Activated T-cell treated with anti-CD3 and anti-CD28 coated beads, Interleukin-2, amount 50 U/mL, for 72 hours (primary cell): ENCODE data around the gene ANO1. TPM values are rescaled to one million over a fixed set of nuclear protein-coding genes. Genes with fewer than 3 reads are reported as not detected.

Source experiments
- ATAC-seq, 2 donors: fragments of 150-1000 bp; cut with Tn5 transposase; replicated peaks in 1 of 2; 2 replicates each; pipeline ENCODE4 v1.10.0; 2021; ENCODE audit warnings: moderate library complexity in 2 of 2, mild to moderate bottlenecking in 1 of 2
- DNase-seq, 2 donors: peaks; one replicate each; pipeline ENCODE4 v3.0.0; 2021 to 2022; ENCODE audit warnings: mixed read lengths in 1 of 2
- H3K27ac Mint-ChIP-seq: one replicate; pipeline ENCODE4 v1.8.0; 2022; ENCODE audit warnings: mild to moderate bottlenecking, moderate library complexity, mixed read lengths
- H3K27me3 Mint-ChIP-seq: one replicate; pipeline ENCODE4 v1.8.0; 2022; ENCODE audit warnings: low read depth, mixed read lengths
- H3K36me3 Mint-ChIP-seq, 2 donors: one replicate each; pipeline ENCODE4 v1.8.0; 2022; ENCODE audit warnings: mixed read lengths in 2 of 2, mild to moderate bottlenecking in 1 of 2; ENCODE audit not compliant: insufficient read depth in 2 of 2
- H3K4me1 Mint-ChIP-seq: one replicate; pipeline ENCODE4 v1.8.0; 2022; ENCODE audit warnings: low read depth, mixed read lengths
- H3K4me3 Mint-ChIP-seq, 2 donors: one replicate each; pipeline ENCODE4 v1.8.0; 2022; ENCODE audit warnings: mild to moderate bottlenecking in 2 of 2, mixed read lengths in 2 of 2, moderate library complexity in 2 of 2
- H3K9me3 Mint-ChIP-seq, 2 donors: one replicate each; pipeline ENCODE4 v1.8.0; 2022; ENCODE audit warnings: mixed read lengths in 2 of 2
- total RNA-seq, 2 donors: library from RNA; stranded (reverse); gene quantifications; one replicate each; pipeline ENCODE4 v1.2.3, GENCODE V29; 2022

Gene ANO1
- total RNA-seq, 2 donors from 2014 or later: not detected

DNA sequence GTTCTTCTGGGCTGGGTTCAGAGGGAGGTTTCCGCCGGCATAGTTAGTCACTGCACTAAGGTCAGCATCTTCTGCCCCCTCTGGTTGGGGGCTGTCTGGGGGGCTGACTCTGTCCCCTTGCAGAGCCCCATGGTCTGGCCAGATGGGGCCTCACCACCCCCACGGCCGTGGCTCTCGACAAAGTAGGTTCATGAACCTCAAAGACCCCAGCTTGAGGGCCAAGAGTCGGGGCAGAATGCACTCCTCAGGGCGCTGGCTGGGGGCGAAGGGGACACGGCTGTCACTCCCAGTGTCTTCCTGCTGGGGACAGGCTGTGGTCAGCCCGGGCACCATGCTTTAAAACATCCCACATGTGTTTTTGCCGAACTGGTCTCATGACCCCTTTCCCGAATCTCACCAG is 20.8 kb downstream of the ANO1 start:
- Mint-ChIP-seq H3K27me3 (no peaks in the 10 kb centered on the region), H3K4me3 (no peak overlapping the region), H3K36me3 (no peaks in the 10 kb centered on the region), H3K27ac (no peak overlapping the region), H3K4me1 (no peaks in the 10 kb centered on the region), H3K9me3 (no peaks in the 10 kb centered on the region)
- DNase-seq (no peak), ATAC-seq (no peak)

DNA sequence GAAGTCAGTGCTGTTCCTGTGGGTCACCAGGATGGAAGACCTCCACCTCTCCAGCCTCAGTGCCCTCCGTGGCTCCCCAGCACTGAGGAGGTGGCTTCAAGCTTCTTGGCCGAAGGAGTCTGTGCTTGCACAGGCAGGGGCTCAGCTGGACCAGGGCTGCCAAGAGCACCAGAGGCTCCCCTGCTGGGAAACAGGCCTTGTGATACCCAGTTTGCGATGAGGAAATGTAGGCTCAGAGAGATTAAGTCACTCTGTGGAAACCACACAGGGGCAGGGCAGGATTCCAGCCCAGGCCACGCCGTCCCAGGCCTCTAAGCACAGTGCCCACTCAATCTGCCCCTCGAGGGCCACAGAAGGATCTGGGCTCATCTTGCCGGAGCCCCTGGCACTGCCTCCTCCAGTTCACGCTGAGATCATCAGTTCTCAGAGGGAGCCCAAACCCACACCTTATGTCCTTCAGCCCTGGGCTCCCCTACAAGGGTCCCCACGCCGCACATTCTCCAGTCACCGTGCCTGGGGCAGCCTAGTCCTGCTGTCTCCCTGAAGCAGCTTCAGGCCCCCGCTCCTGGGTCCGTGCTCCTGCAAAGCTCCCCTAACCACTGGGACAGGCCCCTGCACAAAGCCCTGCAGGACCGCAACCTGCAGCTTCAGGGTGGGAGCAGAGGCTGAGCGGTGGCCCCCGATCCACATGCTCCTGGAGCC is 21.6 kb downstream of the ANO1 start:
- Mint-ChIP-seq H3K27ac (no peak overlapping the region), H3K4me1 (no peaks in the 10 kb centered on the region), H3K9me3 (no peaks in the 10 kb centered on the region), H3K27me3 (no peaks in the 10 kb centered on the region), H3K36me3 (no peaks in the 10 kb centered on the region), H3K4me3 (no peak overlapping the region)
- no peak for DNase-seq
- ATAC-seq: no peak

DNA sequence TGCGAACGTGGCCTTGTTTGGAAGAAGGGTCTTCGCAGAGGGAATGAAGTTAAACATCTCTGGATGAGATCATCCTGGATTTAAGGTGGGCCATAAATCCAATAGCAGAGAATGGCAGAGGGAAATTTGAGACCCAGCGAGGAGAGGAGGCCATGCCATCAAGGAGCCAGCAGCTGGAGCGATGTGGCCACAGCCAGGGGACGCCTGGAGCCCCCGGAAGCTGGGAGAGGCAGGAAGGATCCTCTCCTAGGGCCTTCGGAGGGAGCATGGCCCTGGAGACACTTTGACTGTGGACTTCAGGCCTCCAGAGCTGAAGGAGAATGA is 22.1 kb downstream of the ANO1 start:
- Mint-ChIP-seq H3K36me3 (no peaks in the 10 kb centered on the region), H3K4me1 (no peaks in the 10 kb centered on the region), H3K27me3 (no peaks in the 10 kb centered on the region), H3K4me3 (no peak overlapping the region), H3K9me3 (no peaks in the 10 kb centered on the region), H3K27ac (no peak overlapping the region)
- no peak for ATAC-seq
- DNase-seq: no peak

- ATAC-seq (no peak), DNase-seq (no peak)
- Mint-ChIP-seq H3K36me3 (no peaks in the 10 kb centered on the region), H3K27me3 (no peaks in the 10 kb centered on the region), H3K4me3 (no peak overlapping the region), H3K27ac (no peak overlapping the region), H3K4me1 (no peaks in the 10 kb centered on the region), H3K9me3 (no peaks in the 10 kb centered on the region)
These were observed 22.7 kb downstream of the ANO1 start for GRCh38 chr11:70100791-70101190.

DNA sequence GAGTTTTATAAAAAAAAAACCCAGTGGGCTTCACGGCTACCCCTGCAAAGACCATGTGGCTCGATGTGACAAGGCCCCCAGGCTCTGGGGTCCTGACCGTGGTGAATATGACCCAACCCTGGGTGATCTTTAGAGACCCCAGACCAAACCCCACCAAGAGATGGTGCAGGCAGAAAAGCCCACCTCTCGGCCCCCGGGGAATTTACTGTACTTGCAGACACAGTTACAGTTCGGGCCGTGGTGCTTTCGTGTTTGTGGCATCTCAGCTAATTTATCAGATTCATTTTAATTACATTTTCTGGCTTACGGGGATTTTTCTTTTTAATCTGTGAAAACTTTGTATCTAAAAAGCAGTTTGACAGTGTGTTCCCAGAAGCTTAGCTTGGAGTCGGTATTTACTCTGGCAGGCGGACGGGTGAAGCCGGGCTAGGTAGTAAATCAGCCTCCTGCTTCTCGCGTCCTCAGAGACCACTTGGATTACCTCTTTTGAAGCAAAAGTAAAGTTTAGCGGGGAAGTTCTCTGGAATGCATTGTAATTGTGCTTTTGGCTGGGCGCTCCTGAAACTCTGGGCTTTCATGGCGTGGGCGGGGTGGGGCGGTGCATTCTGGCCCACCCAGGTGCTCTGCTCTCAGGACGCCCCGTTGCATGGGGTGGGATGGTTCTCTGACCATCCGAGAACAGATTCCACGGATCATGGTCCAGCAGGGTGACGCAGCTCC is 25.3 kb downstream of the ANO1 start:
- Mint-ChIP-seq H3K36me3 (no peaks in the 10 kb centered on the region), H3K9me3 (no peaks in the 10 kb centered on the region), H3K4me1 (no peaks in the 10 kb centered on the region), H3K27ac (no peak overlapping the region), H3K27me3 (no peaks in the 10 kb centered on the region), H3K4me3 (no peak overlapping the region)
- DNase-seq (no peak), ATAC-seq (no peak)

- Mint-ChIP-seq H3K9me3 (no peaks in the 10 kb centered on the region), H3K27ac (no peak overlapping the region), H3K27me3 (no peaks in the 10 kb centered on the region), H3K4me1 (no peaks in the 10 kb centered on the region), H3K4me3 (no peak overlapping the region), H3K36me3 (no peaks in the 10 kb centered on the region)
- no peak for ATAC-seq
- no peak for DNase-seq
These were observed 26.3 kb downstream of the ANO1 start for GRCh38 chr11:70104419-70104818.

GRCh38 chr11:70104961-70105360 is 26.8 kb downstream of the ANO1 start:
- Mint-ChIP-seq H3K4me1 (no peaks in the 10 kb centered on the region), H3K36me3 (no peaks in the 10 kb centered on the region), H3K4me3 (no peak overlapping the region), H3K27ac (no peak overlapping the region), H3K27me3 (no peaks in the 10 kb centered on the region), H3K9me3 (no peaks in the 10 kb centered on the region)
- no peak for DNase-seq
- ATAC-seq: no peak

GRCh38 chr11:70105369-70105754 is 27.2 kb downstream of the ANO1 start:
- no peak for DNase-seq
- Mint-ChIP-seq H3K36me3 (no peaks in the 10 kb centered on the region), H3K4me3 (no peak overlapping the region), H3K27ac (no peak overlapping the region), H3K9me3 (no peaks in the 10 kb centered on the region), H3K4me1 (no peaks in the 10 kb centered on the region), H3K27me3 (no peaks in the 10 kb centered on the region)
- ATAC-seq: no peak

- Mint-ChIP-seq H3K27ac (no peak overlapping the region), H3K36me3 (no peaks in the 10 kb centered on the region), H3K27me3 (peaks cover 3% of the 10 kb centered on the region), H3K4me3 (no peak overlapping the region), H3K4me1 (no peaks in the 10 kb centered on the region), H3K9me3 (no peaks in the 10 kb centered on the region)
- no peak for ATAC-seq
- DNase-seq: no peak
These were observed 27.8 kb downstream of the ANO1 start for GRCh38 chr11:70105755-70106571.

DNA sequence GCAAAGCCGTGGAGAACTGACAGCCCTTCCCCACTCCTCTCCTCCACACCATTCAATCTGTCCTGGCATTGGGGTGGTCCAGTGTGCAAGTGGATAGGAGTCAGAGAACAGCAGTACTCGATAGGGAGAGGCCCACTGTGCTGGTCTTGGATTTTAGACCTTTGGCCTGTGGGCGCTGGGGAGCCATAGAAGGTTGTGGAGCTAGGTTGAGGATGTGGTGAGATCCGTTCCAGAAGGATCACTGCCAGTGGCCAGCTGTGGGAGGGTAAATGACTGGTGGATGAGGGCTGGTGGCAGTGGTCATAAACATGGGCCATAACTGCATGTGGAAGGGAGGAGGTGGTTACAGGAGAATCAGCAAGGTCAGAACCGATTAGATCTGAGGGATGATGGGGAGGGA is 28.6 kb downstream of the ANO1 start:
- Mint-ChIP-seq H3K4me3 (no peak overlapping the region), H3K27ac (no peak overlapping the region), H3K27me3 (peaks cover 11% of the 10 kb centered on the region), H3K4me1 (peaks cover 6% of the 10 kb centered on the region), H3K9me3 (no peaks in the 10 kb centered on the region), H3K36me3 (no peaks in the 10 kb centered on the region)
- no peak for DNase-seq
- ATAC-seq: no peak

- Mint-ChIP-seq H3K27ac (no peak overlapping the region), H3K36me3 (no peaks in the 10 kb centered on the region), H3K4me3 (no peak overlapping the region), H3K9me3 (no peaks in the 10 kb centered on the region), H3K27me3 (peaks cover 13% of the 10 kb centered on the region), H3K4me1 (peaks cover 6% of the 10 kb centered on the region)
- DNase-seq: no peak
- no peak for ATAC-seq
These were observed 29.1 kb downstream of the ANO1 start for GRCh38 chr11:70107191-70107590.

- H3K36me3 Mint-ChIP-seq: no peaks in the 10 kb centered on the region
- DNase-seq (no peak), ATAC-seq (no peak)
- no peak overlapping the region for H3K4me3 Mint-ChIP-seq
- peaks cover 6% of the 10 kb centered on the region for H3K4me1 Mint-ChIP-seq
- H3K27ac Mint-ChIP-seq: no peak overlapping the region
- H3K27me3 Mint-ChIP-seq: peaks cover 13% of the 10 kb centered on the region
- no peaks in the 10 kb centered on the region for H3K9me3 Mint-ChIP-seq
These were observed 29.6 kb downstream of the ANO1 start for GRCh38 chr11:70107756-70108155.

- Mint-ChIP-seq H3K27me3 (peaks cover 13% of the 10 kb centered on the region), H3K9me3 (no peaks in the 10 kb centered on the region), H3K4me1 (peaks cover 6% of the 10 kb centered on the region), H3K27ac (no peak overlapping the region), H3K4me3 (no peak overlapping the region), H3K36me3 (no peaks in the 10 kb centered on the region)
- ATAC-seq (no peak), DNase-seq (no peak)
These were observed 30.1 kb downstream of the ANO1 start for GRCh38 chr11:70108250-70108649.
